Mucosa of descending colon (tissue), 3 donors: ENCODE data around the gene FOSL2. TPM values are rescaled to one million over a fixed set of nuclear protein-coding genes. Genes with fewer than 3 reads are reported as not detected.

Experiments
- ATAC-seq: fragments of 200-7000 bp; cut with Tn5 transposase; one replicate; pipeline ENCODE4 v1.9.1; 2020; ENCODE audit warnings: mild to moderate bottlenecking, moderate library complexity
- DNase-seq, 3 donors: peaks; one replicate each; pipeline ENCODE4 v3.0.0-alpha.2; 2020
- H3K36me3 ChIP-seq: fragments of 200-600 bp; one replicate; pipeline ENCODE4 v1.8.0; 2021; ENCODE audit warnings: low read depth, mild to moderate bottlenecking
- H3K4me1 ChIP-seq: fragments of 200-600 bp; one replicate; pipeline ENCODE4 v1.8.0; 2021; ENCODE audit warnings: low read depth, mild to moderate bottlenecking
- H3K4me3 ChIP-seq: fragments of 200-600 bp; one replicate; pipeline ENCODE4 v1.8.0; 2021; ENCODE audit warnings: mild to moderate bottlenecking
- H3K9me3 ChIP-seq: fragments of 200-600 bp; one replicate; pipeline ENCODE4 v1.8.0; 2021; ENCODE audit warnings: mild to moderate bottlenecking
- CTCF ChIP-seq: fragments of 200-600 bp; IDR thresholded peaks from one replicate; pipeline ENCODE4 v1.8.0; 2022; ENCODE audit warnings: antibody characterized with exemption, mild to moderate bottlenecking
- intact Hi-C, 2 donors: fragments of 100-400 bp; cut with DNase I in 1 of 2; cut with micrococcal nuclease in 1 of 2; formaldehyde crosslinking; loops; one replicate each; pipeline versions ENCODE4 v1.11.0 to v1.11.1; 2022; cut with DNase I, micrococcal nuclease
- long read RNA-seq, 2 donors: library from polyadenylated mRNA; unstranded; transcript quantifications; one replicate each; pipeline ENCODE4 v2.0.0, GENCODE V29; 2019 to 2021
- total RNA-seq, 3 donors: library from RNA; stranded (reverse); fragmentation: NEBNext Ultra II Directional in 2 of 3; extraction: Animal tissue kit (Norgen Biotek cat#: 25700) in 2 of 3; gene quantifications; one replicate each; pipeline versions ENCODE4 v1.2.1 to v1.2.4, GENCODE V29; 2021 to 2023
- donor health status: DM: no; HTN: no; CAD: no; lungs with moderate emphysema.
- donor health status: DM: no; HTN: no; CAD: no.
- donor health status: DM: no; HTN: yes; CAD: no.

The FOSL2 gene
- total RNA-seq: 100 to 1,000 TPM; 160 to 166 (median 162) TPM
- long read RNA-seq, donor 1, full-length matches to known transcripts: 81 of 130 reads
- long read RNA-seq, donor 1, partial matches to known transcripts: 9 of 130 reads
- long read RNA-seq, donor 1, other reads (novel, unspliced or antisense): 40 of 130 reads
- long read RNA-seq, donor 2, full-length matches to known transcripts: 11 of 30 reads
- long read RNA-seq, donor 2, partial matches to known transcripts: 3 of 30 reads
- long read RNA-seq, donor 2, other reads (novel, unspliced or antisense): 16 of 30 reads

GRCh38 chr2:28392297-28393113 is at the start of gene FOSL2:
FOSL2 (plus strand) TSS chr2:28392858; CDS start chr2:28393721, 863 bp downstream.
- no peak for TF ChIP-seq CTCF
- DNase-seq (peak; percentile 96 to 97 (median 97)), ATAC-seq (peak; percentile 77)
- intact Hi-C loops: no loop called here
- H3K4me3 ChIP-seq: peak within 1 kb of the TSS; percentile 96
- H3K36me3 ChIP-seq: no peaks in the 10 kb centered on the region
- H3K9me3 ChIP-seq: no peaks in the 10 kb centered on the region
- peaks cover 14% of the 10 kb centered on the region for H3K4me1 ChIP-seq

GRCh38 chr2:28343184-28343942 is 49.3 kb upstream of the FOSL2 start:
- no peak for TF ChIP-seq CTCF
- Histone ChIP-seq H3K9me3 (no peaks in the 10 kb centered on the region), H3K4me1 (peaks cover 4% of the 10 kb centered on the region), H3K36me3 (no peaks in the 10 kb centered on the region), H3K4me3 (no peak overlapping the region)
- intact Hi-C loops: no loop called here
- ATAC-seq: no peak
- DNase-seq: no peak

- Histone ChIP-seq H3K4me1 (no peaks in the 10 kb centered on the region), H3K4me3 (no peak overlapping the region), H3K9me3 (no peaks in the 10 kb centered on the region), H3K36me3 (no peaks in the 10 kb centered on the region)
- ATAC-seq (no peak), DNase-seq (peak in 1 of 3 donors; percentile 18)
- no peak for TF ChIP-seq CTCF
- intact Hi-C loops: no loop called here
Observed at GRCh38 chr2:28343971-28344715, 48.5 kb upstream of the FOSL2 start.

GRCh38 chr2:28344756-28345373 is 47.8 kb upstream of the FOSL2 start:
- Histone ChIP-seq H3K4me3 (no peak overlapping the region), H3K4me1 (no peaks in the 10 kb centered on the region), H3K36me3 (no peaks in the 10 kb centered on the region), H3K9me3 (no peaks in the 10 kb centered on the region)
- DNase-seq (peak in 1 of 3 donors; percentile 27), ATAC-seq (no peak)
- intact Hi-C loops: no loop called here
- no peak for TF ChIP-seq CTCF

GRCh38 chr2:28345619-28346018 is 47.0 kb upstream of the FOSL2 start:
- peak in 1 of 3 donors; percentile 10 for DNase-seq

More at GRCh38 chr2:28345619-28346018, 47.0 kb upstream of the FOSL2 start:
- Histone ChIP-seq H3K36me3 (no peaks in the 10 kb centered on the region), H3K9me3 (no peaks in the 10 kb centered on the region), H3K4me3 (no peak overlapping the region), H3K4me1 (no peaks in the 10 kb centered on the region)
- no peak for TF ChIP-seq CTCF
- no peak for ATAC-seq
- intact Hi-C loops: no loop called here
